IMR-90 (cell line): ENCODE results near the gene FHDC1. TPM values are rescaled to one million over a fixed set of nuclear protein-coding genes. Genes with fewer than 3 reads are reported as not detected.

Source experiments
- ATAC-seq: fragments of 200-7000 bp; cut with Tn5 transposase; 2 replicates; pipeline ENCODE4 v1.9.1; 2020; ENCODE audit warnings: low read depth, mild to moderate bottlenecking, moderate library complexity
- BruUV-seq: library from RNA; stranded (reverse); fragments of 400-500 nt; replicated peaks from 2 replicates; lab custom pipeline; 2021; lab: Mats Ljungman, UMichigan
- CTCF ChIA-PET: fragments of 300-600 bp; formaldehyde crosslinking; extraction: SDS; loops from one replicate; lab custom pipeline; 2021; ENCODE audit warnings: antibody characterized with exemption; lab: Yijun Ruan, JAX
- POLR2A ChIA-PET: fragments of 300-600 bp; sonication (Branson Sonifier 250); formaldehyde crosslinking; loops from one replicate; lab custom pipeline; 2022; ENCODE audit warnings: antibody characterized with exemption; ENCODE audit not compliant: unreplicated experiment; lab: Charles Lee
- DNase-seq: peaks from one replicate; pipeline ENCODE4 v3.0.0; 2013
- H2AFZ ChIP-seq: replicated peaks from 2 replicates; pipeline ENCODE3; 2013; ENCODE audit warnings: low read length, mild to moderate bottlenecking; ENCODE audit not compliant: poor library complexity
- H2AK5ac ChIP-seq: 2 replicates; pipeline ENCODE4 v1.6.1; 2013; ENCODE audit warnings: low read depth, low read length, inconsistent platforms
- H2AK9ac ChIP-seq: replicated peaks from 2 replicates; pipeline ENCODE3; 2013; ENCODE audit warnings: mild to moderate bottlenecking, low read depth, low read length, moderate library complexity; ENCODE audit not compliant: poor library complexity
- H2BK120ac ChIP-seq: 2 replicates; pipeline ENCODE4 v1.6.1; 2013; ENCODE audit warnings: low read depth, low read length, inconsistent platforms
- H2BK15ac ChIP-seq: 3 replicates; pipeline ENCODE4 v1.6.1; 2013; ENCODE audit warnings: low read depth, low read length, inconsistent platforms
- H2BK20ac ChIP-seq: 2 replicates; pipeline ENCODE4 v1.6.1; 2013; ENCODE audit warnings: low read depth, mild to moderate bottlenecking, inconsistent platforms, low read length, moderate library complexity
- H2BK5ac ChIP-seq: 2 replicates; pipeline ENCODE4 v1.6.1; 2013; ENCODE audit warnings: mild to moderate bottlenecking, low read depth, low read length, inconsistent platforms; ENCODE audit not compliant: poor library complexity, severe bottlenecking
- H3K14ac ChIP-seq: replicated peaks from 2 replicates; pipeline ENCODE4 v1.6.1; 2013; ENCODE audit warnings: low read depth, low read length, inconsistent platforms
- H3K18ac ChIP-seq: 2 replicates; pipeline ENCODE4 v1.6.1; 2013; ENCODE audit warnings: low read depth, low read length, control low read depth
- H3K23ac ChIP-seq: 2 replicates; pipeline ENCODE4 v1.6.1; 2013; ENCODE audit warnings: low read depth, low read length, inconsistent platforms
- H3K27ac ChIP-seq: 2 replicates; pipeline ENCODE4 v1.5.1; 2013; ENCODE audit warnings: mild to moderate bottlenecking, control low read depth, low read length; ENCODE audit not compliant: insufficient read depth
- H3K27me3 ChIP-seq: 2 replicates; pipeline ENCODE4 v1.6.1; 2013; ENCODE audit warnings: low read length; ENCODE audit not compliant: control insufficient read depth, insufficient read depth
- H3K36me3 ChIP-seq: 2 replicates; pipeline ENCODE4 v1.6.1; 2013; ENCODE audit warnings: low read length, mixed read lengths; ENCODE audit not compliant: control insufficient read depth, insufficient read depth
- H3K4ac ChIP-seq: 2 replicates; pipeline ENCODE4 v1.6.1; 2013; ENCODE audit warnings: low read depth, low read length, inconsistent platforms
- H3K4me1 ChIP-seq: 2 replicates; pipeline ENCODE4 v1.6.1; 2013; ENCODE audit warnings: low read length, mixed read lengths; ENCODE audit not compliant: control insufficient read depth, insufficient read depth
- H3K4me2 ChIP-seq: 2 replicates; pipeline ENCODE4 v1.6.1; 2013; ENCODE audit warnings: low read depth, mild to moderate bottlenecking, control low read depth, low read length, moderate library complexity
- H3K4me3 ChIP-seq: 2 replicates; pipeline ENCODE4 v1.5.1; 2013; ENCODE audit warnings: low read depth, mild to moderate bottlenecking, control low read depth, low read length, moderate library complexity; ENCODE audit not compliant: insufficient read depth
- H3K56ac ChIP-seq: 2 replicates; pipeline ENCODE4 v1.6.1; 2013; ENCODE audit warnings: low read length, inconsistent platforms; ENCODE audit not compliant: insufficient read depth; ENCODE audit errors: extremely low read depth
- H3K79me1 ChIP-seq, 2 experiments: 2 replicates each; pipeline ENCODE4 v1.6.1; 2013; ENCODE audit warnings: low read length in 2 of 2, inconsistent platforms in 1 of 2, low read depth in 1 of 2
- H3K9ac ChIP-seq: 2 replicates; pipeline ENCODE4 v1.6.1; 2013; ENCODE audit warnings: low read depth, low read length, control low read depth
- H3K9me1 ChIP-seq: 2 replicates; pipeline ENCODE4 v1.6.1; 2013; ENCODE audit warnings: low read length, inconsistent platforms; ENCODE audit not compliant: insufficient read depth
- H3K9me3 ChIP-seq: 2 replicates; pipeline ENCODE4 v1.6.1; 2013; ENCODE audit warnings: low read length; ENCODE audit not compliant: control insufficient read depth, insufficient read depth
- H4K20me1 ChIP-seq: 2 replicates; pipeline ENCODE4 v1.6.1; 2013; ENCODE audit warnings: low read length, inconsistent platforms; ENCODE audit not compliant: insufficient read depth
- H4K5ac ChIP-seq: 2 replicates; pipeline ENCODE4 v1.6.1; 2013; ENCODE audit warnings: mild to moderate bottlenecking, low read depth, low read length, control low read depth
- H4K8ac ChIP-seq, 2 experiments: 2 replicates each; pipeline ENCODE4 v1.6.1; 2013; ENCODE audit warnings: low read depth in 2 of 2, low read length in 2 of 2, control low read depth in 1 of 2, inconsistent platforms in 1 of 2
- H4K91ac ChIP-seq: 2 replicates; pipeline ENCODE4 v1.6.1; 2013; ENCODE audit warnings: low read depth, low read length, inconsistent platforms; ENCODE audit not compliant: insufficient read depth
- FOS ChIP-seq: fragments of 150-350 bp; IDR thresholded peaks from 2 replicates; pipeline ENCODE4 v1.6.1; 2016; ENCODE audit warnings: low read depth, low read length
- NFE2L2 ChIP-seq: fragments of 150-350 bp; IDR thresholded peaks from 2 replicates; pipeline ENCODE4 v1.6.1; 2016; ENCODE audit warnings: low read depth, mild to moderate bottlenecking, low read length
- SMC3 ChIP-seq: fragments of 150-350 bp; IDR thresholded peaks from 2 replicates; pipeline ENCODE4 v1.6.1; 2016; ENCODE audit warnings: low read depth, mild to moderate bottlenecking, antibody characterized with exemption, low read length, moderate library complexity
- WGBS, 2 experiments: methylation state at CpG; one replicate each; pipeline versions ENCODE4 v1.1.5 to v1.1.7; 2013; ENCODE audit warnings: missing lambda C conversion rate in 2 of 2; ENCODE audit not compliant: insufficient read length in 1 of 2; ENCODE audit errors: extremely low coverage in 2 of 2; 5-methylcytosine and 5-hydroxymethylcytosine counted together
- dilution Hi-C: fragments of 300-500 bp; cut with HindIII; formaldehyde crosslinking; loops from one replicate; pipeline ENCODE4 v1.14.3; 2018; ENCODE audit warnings: low sequenced_read_pairs; ENCODE audit not compliant: unreplicated experiment
- in situ Hi-C: fragments of 300-500 bp; cut with MboI; formaldehyde crosslinking; loops from 3 replicates; pipeline ENCODE4 v1.14.3; 2019; ENCODE audit warnings: low sequenced_read_pairs, inconsistent platforms, mixed read lengths
- intact Hi-C: fragments of 100-400 bp; cut with micrococcal nuclease; formaldehyde crosslinking; loops from 2 replicates; pipeline ENCODE4 v1.10.0; 2022
- polyA plus RNA-seq, 3 experiments: library from polyadenylated mRNA; depleted of rRNA; stranded (reverse); fragments of >200 nt; gene quantifications; 2 replicates each; pipeline ENCODE4 v1.2.3, GENCODE V29; 2012; ENCODE audit warnings: low replicate concordance in 1 of 3
- total RNA-seq: library from RNA; depleted of rRNA; stranded (reverse); fragments of >200 nt; gene quantifications from 2 replicates; pipeline ENCODE4 v1.2.3, GENCODE V29; 2012
- TF ChIP-seq, protein P1 (sequence below): conservative IDR thresholded peaks from 2 replicates; pipeline ENCODE4 v1.5.1; 2012; ENCODE audit warnings: mild to moderate bottlenecking, low read depth, low read length, improper control_type of control experiment

Gene FHDC1
- total and polyA plus RNA-seq, 2 of the 4 experiments (the other 2 are of a cell fraction) = under 0.01 to 0.09 TPM

DNA sequence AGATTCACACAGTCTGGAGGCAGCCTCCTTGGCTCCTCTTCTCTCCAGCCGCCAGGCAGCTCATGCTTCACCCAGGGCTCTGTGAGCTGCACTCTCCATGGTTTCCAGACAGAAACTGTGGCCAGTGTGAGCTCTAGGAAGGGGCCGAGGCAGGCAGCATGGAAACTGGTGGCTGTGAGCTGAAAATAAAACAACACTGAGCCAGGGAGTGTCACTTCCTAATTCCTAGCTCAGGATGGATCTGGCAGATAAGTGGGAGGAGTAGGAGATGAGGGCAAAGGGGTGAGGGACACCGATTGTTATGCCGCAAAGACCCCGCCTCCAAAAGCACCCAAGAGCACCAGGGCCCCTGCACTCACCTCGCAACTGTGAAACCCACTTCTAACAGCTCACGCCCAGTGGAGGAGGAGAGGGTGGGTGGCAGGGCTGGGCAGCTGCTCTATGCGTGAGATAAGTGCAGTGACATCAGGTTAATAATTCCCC, 69.8 kb downstream of the FHDC1 start:
- in situ Hi-C loops = no loop called here

More for the DNA sequence above, 69.8 kb downstream of the FHDC1 start:
- peaks cover 48% of the 10 kb centered on the region for H3K27me3 ChIP-seq
- BruUV-seq = no TSS peak
- H3K4me3 ChIP-seq = no peak overlapping the region
- dilution Hi-C loops (no loop called here), intact Hi-C loops (no loop called here)
- H3K23ac ChIP-seq = no peak overlapping the region
- H3K14ac ChIP-seq = no peak overlapping the region
- no peaks in the 10 kb centered on the region for H3K79me1 ChIP-seq
- H3K18ac ChIP-seq = no peak overlapping the region
- H2BK15ac ChIP-seq = no peak overlapping the region
- no peaks in the 10 kb centered on the region for H3K36me3 ChIP-seq
- no peak overlapping the region for H4K91ac ChIP-seq
- no peak overlapping the region for H3K56ac ChIP-seq
- DNase-seq = no peak
- H2AK9ac ChIP-seq = no peak overlapping the region
- TF ChIP-seq, protein P1, sequence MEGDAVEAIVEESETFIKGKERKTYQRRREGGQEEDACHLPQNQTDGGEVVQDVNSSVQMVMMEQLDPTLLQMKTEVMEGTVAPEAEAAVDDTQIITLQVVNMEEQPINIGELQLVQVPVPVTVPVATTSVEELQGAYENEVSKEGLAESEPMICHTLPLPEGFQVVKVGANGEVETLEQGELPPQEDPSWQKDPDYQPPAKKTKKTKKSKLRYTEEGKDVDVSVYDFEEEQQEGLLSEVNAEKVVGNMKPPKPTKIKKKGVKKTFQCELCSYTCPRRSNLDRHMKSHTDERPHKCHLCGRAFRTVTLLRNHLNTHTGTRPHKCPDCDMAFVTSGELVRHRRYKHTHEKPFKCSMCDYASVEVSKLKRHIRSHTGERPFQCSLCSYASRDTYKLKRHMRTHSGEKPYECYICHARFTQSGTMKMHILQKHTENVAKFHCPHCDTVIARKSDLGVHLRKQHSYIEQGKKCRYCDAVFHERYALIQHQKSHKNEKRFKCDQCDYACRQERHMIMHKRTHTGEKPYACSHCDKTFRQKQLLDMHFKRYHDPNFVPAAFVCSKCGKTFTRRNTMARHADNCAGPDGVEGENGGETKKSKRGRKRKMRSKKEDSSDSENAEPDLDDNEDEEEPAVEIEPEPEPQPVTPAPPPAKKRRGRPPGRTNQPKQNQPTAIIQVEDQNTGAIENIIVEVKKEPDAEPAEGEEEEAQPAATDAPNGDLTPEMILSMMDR = no peak
- TF ChIP-seq NFE2L2 (no peak), FOS (no peak), SMC3 (no peak)
- H2AK5ac ChIP-seq = no peak overlapping the region
- CTCF ChIA-PET = no interaction called here
- H4K5ac ChIP-seq = no peak overlapping the region
- H2BK5ac ChIP-seq = no peak overlapping the region
- H3K9me3 ChIP-seq = no peaks in the 10 kb centered on the region
- no peaks in the 10 kb centered on the region for H3K9me1 ChIP-seq
- H3K4me2 ChIP-seq = no peak overlapping the region
- no peak overlapping the region for H3K4ac ChIP-seq
- POLR2A ChIA-PET = no interaction called here
- no peak overlapping the region for H3K9ac ChIP-seq
- ATAC-seq = no peak
- no peaks in the 10 kb centered on the region for H4K20me1 ChIP-seq
- H2BK120ac ChIP-seq = no peak overlapping the region
- no peak overlapping the region for H3K27ac ChIP-seq
- WGBS, 2 experiments = no CpG with 5 or more reads among the region's 8 CpGs
- H4K8ac ChIP-seq = no peak overlapping the region
- H2BK20ac ChIP-seq = no peak overlapping the region
- no peak overlapping the region for H2AFZ ChIP-seq
- no peaks in the 10 kb centered on the region for H3K4me1 ChIP-seq
